IMR-90 (cell line): ENCODE results near the gene NCOA3. TPM values are rescaled to one million over a fixed set of nuclear protein-coding genes. Genes with fewer than 3 reads are reported as not detected.

ENCODE experiments used
- ATAC-seq: fragments of 200-7000 bp; cut with Tn5 transposase; 2 replicates; pipeline ENCODE4 v1.9.1; 2020; ENCODE audit warnings: low read depth, mild to moderate bottlenecking, moderate library complexity
- BruUV-seq: library from RNA; stranded (reverse); fragments of 400-500 nt; replicated peaks from 2 replicates; lab custom pipeline; 2021; lab: Mats Ljungman, UMichigan
- CTCF ChIA-PET: fragments of 300-600 bp; formaldehyde crosslinking; extraction: SDS; loops from one replicate; lab custom pipeline; 2021; ENCODE audit warnings: antibody characterized with exemption; lab: Yijun Ruan, JAX
- POLR2A ChIA-PET: fragments of 300-600 bp; sonication (Branson Sonifier 250); formaldehyde crosslinking; loops from one replicate; lab custom pipeline; 2022; ENCODE audit warnings: antibody characterized with exemption; ENCODE audit not compliant: unreplicated experiment; lab: Charles Lee
- DNase-seq: peaks from one replicate; pipeline ENCODE4 v3.0.0; 2013
- H2AFZ ChIP-seq: replicated peaks from 2 replicates; pipeline ENCODE3; 2013; ENCODE audit warnings: low read length, mild to moderate bottlenecking; ENCODE audit not compliant: poor library complexity
- H2AK5ac ChIP-seq: 2 replicates; pipeline ENCODE4 v1.6.1; 2013; ENCODE audit warnings: low read depth, low read length, inconsistent platforms
- H2AK9ac ChIP-seq: replicated peaks from 2 replicates; pipeline ENCODE3; 2013; ENCODE audit warnings: mild to moderate bottlenecking, low read depth, low read length, moderate library complexity; ENCODE audit not compliant: poor library complexity
- H2BK120ac ChIP-seq: 2 replicates; pipeline ENCODE4 v1.6.1; 2013; ENCODE audit warnings: low read depth, low read length, inconsistent platforms
- H2BK15ac ChIP-seq: 3 replicates; pipeline ENCODE4 v1.6.1; 2013; ENCODE audit warnings: low read depth, low read length, inconsistent platforms
- H2BK20ac ChIP-seq: 2 replicates; pipeline ENCODE4 v1.6.1; 2013; ENCODE audit warnings: low read depth, mild to moderate bottlenecking, inconsistent platforms, low read length, moderate library complexity
- H2BK5ac ChIP-seq: 2 replicates; pipeline ENCODE4 v1.6.1; 2013; ENCODE audit warnings: mild to moderate bottlenecking, low read depth, low read length, inconsistent platforms; ENCODE audit not compliant: poor library complexity, severe bottlenecking
- H3K14ac ChIP-seq: replicated peaks from 2 replicates; pipeline ENCODE4 v1.6.1; 2013; ENCODE audit warnings: low read depth, low read length, inconsistent platforms
- H3K18ac ChIP-seq: 2 replicates; pipeline ENCODE4 v1.6.1; 2013; ENCODE audit warnings: low read depth, low read length, control low read depth
- H3K23ac ChIP-seq: 2 replicates; pipeline ENCODE4 v1.6.1; 2013; ENCODE audit warnings: low read depth, low read length, inconsistent platforms
- H3K27ac ChIP-seq: 2 replicates; pipeline ENCODE4 v1.5.1; 2013; ENCODE audit warnings: mild to moderate bottlenecking, control low read depth, low read length; ENCODE audit not compliant: insufficient read depth
- H3K27me3 ChIP-seq: 2 replicates; pipeline ENCODE4 v1.6.1; 2013; ENCODE audit warnings: low read length; ENCODE audit not compliant: control insufficient read depth, insufficient read depth
- H3K36me3 ChIP-seq: 2 replicates; pipeline ENCODE4 v1.6.1; 2013; ENCODE audit warnings: low read length, mixed read lengths; ENCODE audit not compliant: control insufficient read depth, insufficient read depth
- H3K4ac ChIP-seq: 2 replicates; pipeline ENCODE4 v1.6.1; 2013; ENCODE audit warnings: low read depth, low read length, inconsistent platforms
- H3K4me1 ChIP-seq: 2 replicates; pipeline ENCODE4 v1.6.1; 2013; ENCODE audit warnings: low read length, mixed read lengths; ENCODE audit not compliant: control insufficient read depth, insufficient read depth
- H3K4me2 ChIP-seq: 2 replicates; pipeline ENCODE4 v1.6.1; 2013; ENCODE audit warnings: low read depth, mild to moderate bottlenecking, control low read depth, low read length, moderate library complexity
- H3K4me3 ChIP-seq: 2 replicates; pipeline ENCODE4 v1.5.1; 2013; ENCODE audit warnings: low read depth, mild to moderate bottlenecking, control low read depth, low read length, moderate library complexity; ENCODE audit not compliant: insufficient read depth
- H3K56ac ChIP-seq: 2 replicates; pipeline ENCODE4 v1.6.1; 2013; ENCODE audit warnings: low read length, inconsistent platforms; ENCODE audit not compliant: insufficient read depth; ENCODE audit errors: extremely low read depth
- H3K79me1 ChIP-seq, 2 experiments: 2 replicates each; pipeline ENCODE4 v1.6.1; 2013; ENCODE audit warnings: low read length in 2 of 2, inconsistent platforms in 1 of 2, low read depth in 1 of 2
- H3K9ac ChIP-seq: 2 replicates; pipeline ENCODE4 v1.6.1; 2013; ENCODE audit warnings: low read depth, low read length, control low read depth
- H3K9me1 ChIP-seq: 2 replicates; pipeline ENCODE4 v1.6.1; 2013; ENCODE audit warnings: low read length, inconsistent platforms; ENCODE audit not compliant: insufficient read depth
- H3K9me3 ChIP-seq: 2 replicates; pipeline ENCODE4 v1.6.1; 2013; ENCODE audit warnings: low read length; ENCODE audit not compliant: control insufficient read depth, insufficient read depth
- H4K20me1 ChIP-seq: 2 replicates; pipeline ENCODE4 v1.6.1; 2013; ENCODE audit warnings: low read length, inconsistent platforms; ENCODE audit not compliant: insufficient read depth
- H4K5ac ChIP-seq: 2 replicates; pipeline ENCODE4 v1.6.1; 2013; ENCODE audit warnings: mild to moderate bottlenecking, low read depth, low read length, control low read depth
- H4K8ac ChIP-seq, 2 experiments: 2 replicates each; pipeline ENCODE4 v1.6.1; 2013; ENCODE audit warnings: low read depth in 2 of 2, low read length in 2 of 2, control low read depth in 1 of 2, inconsistent platforms in 1 of 2
- H4K91ac ChIP-seq: 2 replicates; pipeline ENCODE4 v1.6.1; 2013; ENCODE audit warnings: low read depth, low read length, inconsistent platforms; ENCODE audit not compliant: insufficient read depth
- BHLHE40 ChIP-seq: fragments of 150-350 bp; IDR thresholded peaks from 2 replicates; pipeline ENCODE4 v1.6.1; 2016; ENCODE audit warnings: mild to moderate bottlenecking, low read depth, low read length
- ELK1 ChIP-seq: fragments of 150-350 bp; IDR thresholded peaks from 2 replicates; pipeline ENCODE4 v1.6.1; 2016; ENCODE audit warnings: low read depth, mild to moderate bottlenecking, low read length, moderate library complexity, borderline replicate concordance
- FOS ChIP-seq: fragments of 150-350 bp; IDR thresholded peaks from 2 replicates; pipeline ENCODE4 v1.6.1; 2016; ENCODE audit warnings: low read depth, low read length
- MAFK ChIP-seq: IDR thresholded peaks from 2 replicates; pipeline ENCODE4 v1.6.1; 2012; ENCODE audit warnings: low read depth, low read length, improper control_type of control experiment
- MAZ ChIP-seq: IDR thresholded peaks from 2 replicates; pipeline ENCODE4 v1.6.1; 2012; ENCODE audit warnings: low read depth, mild to moderate bottlenecking, low read length, improper control_type of control experiment, moderate library complexity, borderline replicate concordance
- MXI1 ChIP-seq: IDR thresholded peaks from 2 replicates; pipeline ENCODE4 v1.6.1; 2012; ENCODE audit warnings: low read depth, mild to moderate bottlenecking, low read length, moderate library complexity, borderline replicate concordance
- NFE2L2 ChIP-seq: fragments of 150-350 bp; IDR thresholded peaks from 2 replicates; pipeline ENCODE4 v1.6.1; 2016; ENCODE audit warnings: low read depth, mild to moderate bottlenecking, low read length
- POLR2A ChIP-seq: IDR thresholded peaks from 2 replicates; pipeline ENCODE4 v1.6.1; 2012; ENCODE audit warnings: mild to moderate bottlenecking, low read depth, low read length
- RAD21 ChIP-seq: IDR thresholded peaks from 2 replicates; pipeline ENCODE4 v1.6.1; 2012; ENCODE audit warnings: low read length, improper control_type of control experiment
- RCOR1 ChIP-seq: IDR thresholded peaks from 2 replicates; pipeline ENCODE4 v1.6.1; 2012; ENCODE audit warnings: mild to moderate bottlenecking, low read length, improper control_type of control experiment; ENCODE audit not compliant: insufficient replicate concordance
- RFX5 ChIP-seq: IDR thresholded peaks from 2 replicates; pipeline ENCODE4 v1.8.0; 2012; ENCODE audit warnings: low read depth, mild to moderate bottlenecking, low read length, moderate library complexity
- SMC3 ChIP-seq: fragments of 150-350 bp; IDR thresholded peaks from 2 replicates; pipeline ENCODE4 v1.6.1; 2016; ENCODE audit warnings: low read depth, mild to moderate bottlenecking, antibody characterized with exemption, low read length, moderate library complexity
- USF2 ChIP-seq: fragments of 150-350 bp; IDR thresholded peaks from 2 replicates; pipeline ENCODE4 v1.6.1; 2017; ENCODE audit warnings: mild to moderate bottlenecking, antibody characterized with exemption, low read length, low read depth
- WGBS, 2 experiments: methylation state at CpG; one replicate each; pipeline versions ENCODE4 v1.1.5 to v1.1.7; 2013; ENCODE audit warnings: missing lambda C conversion rate in 2 of 2; ENCODE audit not compliant: insufficient read length in 1 of 2; ENCODE audit errors: extremely low coverage in 2 of 2; 5-methylcytosine and 5-hydroxymethylcytosine counted together
- dilution Hi-C: fragments of 300-500 bp; cut with HindIII; formaldehyde crosslinking; loops from one replicate; pipeline ENCODE4 v1.14.3; 2018; ENCODE audit warnings: low sequenced_read_pairs; ENCODE audit not compliant: unreplicated experiment
- in situ Hi-C: fragments of 300-500 bp; cut with MboI; formaldehyde crosslinking; loops from 3 replicates; pipeline ENCODE4 v1.14.3; 2019; ENCODE audit warnings: low sequenced_read_pairs, inconsistent platforms, mixed read lengths
- intact Hi-C: fragments of 100-400 bp; cut with micrococcal nuclease; formaldehyde crosslinking; loops from 2 replicates; pipeline ENCODE4 v1.10.0; 2022
- polyA plus RNA-seq, 3 experiments: library from polyadenylated mRNA; depleted of rRNA; stranded (reverse); fragments of >200 nt; gene quantifications; 2 replicates each; pipeline ENCODE4 v1.2.3, GENCODE V29; 2012; ENCODE audit warnings: low replicate concordance in 1 of 3
- total RNA-seq: library from RNA; depleted of rRNA; stranded (reverse); fragments of >200 nt; gene quantifications from 2 replicates; pipeline ENCODE4 v1.2.3, GENCODE V29; 2012

Gene NCOA3
- total and polyA plus RNA-seq, 2 of the 4 experiments (the other 2 are of a cell fraction) = 8.8 to 29.0 TPM

GRCh38 chr20:47676912-47677634 is 175.4 kb downstream of the NCOA3 start (continued):
- no peak for TF ChIP-seq NFE2L2

- Histone ChIP-seq H3K9ac (no peak overlapping the region), H3K56ac (no peak overlapping the region), H2BK120ac (no peak overlapping the region), H3K9me3 (no peaks in the 10 kb centered on the region), H3K27me3 (peaks cover 3% of the 10 kb centered on the region; the same call in 1 of the 2 replicates), H3K4me1 (no peaks in the 10 kb centered on the region; the same call in 1 of the 2 replicates), H2BK15ac (no peak overlapping the region), H4K5ac (no peak overlapping the region), H2AK9ac (no peak overlapping the region), H3K4ac (no peak overlapping the region), H3K9me1 (no peaks in the 10 kb centered on the region; the same call in 1 of the 2 replicates), H3K23ac (no peak overlapping the region), H3K79me1 (no peaks in the 10 kb centered on the region), H3K4me2 (no peak overlapping the region), H3K18ac (no peak overlapping the region), H2AFZ (peak overlapping the region; percentile 12), H3K14ac (no peak overlapping the region), H2BK5ac (no peak overlapping the region), H4K8ac (no peak overlapping the region), H3K4me3 (no peak overlapping the region), H4K20me1 (no peaks in the 10 kb centered on the region), H2BK20ac (no peak overlapping the region), H2AK5ac (no peak overlapping the region), H3K27ac (no peak overlapping the region), H4K91ac (no peak overlapping the region), H3K36me3 (no peaks in the 10 kb centered on the region)
- ChIA-PET CTCF (interaction anchor here (0.7 to 1.1 kb wide), 4 partner anchors 18 to 943 kb away, joined by 3 to 6 read pairs (median 4); no protein-coding TSS in a partner anchor), POLR2A (no interaction called here)
- in situ Hi-C loops = no loop called here
- ATAC-seq (peak; percentile 42; the same call in 1 of the 2 replicates), DNase-seq (peak; percentile 16)
- intact Hi-C loops = loop anchor here (1.0 to 5.0 kb wide), 3 partner anchors 109 to 943 kb away; partner anchors contain the start of gene SULF2
- no TSS peak for BruUV-seq
- 0% methylated on average over 2 of the region's 15 CpGs; no CpG with 5 or more reads in 1 of the 2 experiments for WGBS, 2 experiments
- dilution Hi-C loops = no loop called here
- TF ChIP-seq MAZ (no peak), RCOR1 (no peak), ELK1 (no peak), MXI1 (no peak), MAFK (no peak), SMC3 (peak; percentile 65), BHLHE40 (no peak), RAD21 (peak; percentile 68), POLR2A (no peak), RFX5 (no peak), USF2 (no peak), FOS (no peak)
Observed at GRCh38 chr20:47677635-47678453, 176.2 kb downstream of the NCOA3 start.
